ENCODE results near the gene YIPF2.
A peak's percentile ranks its signal among the peaks of the same experiment; 100 is the strongest.

YIPF2 gene

DNA sequence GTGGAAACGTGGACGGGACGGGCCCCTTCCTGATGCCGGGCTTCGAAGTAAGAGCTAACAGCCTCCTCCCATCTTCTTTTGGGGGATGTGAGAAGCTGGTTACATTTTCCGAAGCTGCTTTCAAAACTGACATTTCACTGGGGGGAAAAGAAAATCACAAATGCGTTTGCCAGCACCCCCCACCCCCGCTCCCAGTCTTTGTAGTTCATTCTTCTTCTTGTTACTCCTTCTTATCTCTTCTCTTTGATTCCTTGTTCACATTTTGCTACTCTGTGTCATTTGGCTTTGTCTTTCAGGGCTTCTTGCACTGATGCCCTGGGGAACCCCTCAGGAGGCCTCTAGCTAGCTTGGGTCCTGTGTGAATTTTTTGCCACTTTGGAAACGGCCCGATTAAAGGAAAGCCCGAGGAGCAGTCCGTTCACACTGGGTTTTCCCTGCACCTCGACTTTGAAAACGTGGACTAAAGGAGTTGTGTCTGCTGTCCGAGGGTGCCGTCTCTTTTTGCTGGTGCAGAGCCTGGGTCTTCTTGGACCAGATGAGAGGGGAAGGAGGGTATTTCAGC is 55.8 kb downstream of the YIPF2 start:
- DNase-seq = peak; percentile 37
